NB4 (cell line): ENCODE measurements around the gene GRM7.

Experiments used
- DNase-seq: peaks from one replicate; pipeline ENCODE4 v3.0.0; 2010; ENCODE audit warnings: low read depth
- H3K4me3 ChIP-seq: one replicate; pipeline ENCODE4 v1.5.1; 2011; ENCODE audit warnings: mild to moderate bottlenecking, low read depth, low read length, moderate library complexity
- CTCF ChIP-seq: IDR thresholded peaks from one replicate; pipeline ENCODE4 v1.5.1; 2012; ENCODE audit warnings: low read depth, low read length
- MAX ChIP-seq: IDR thresholded peaks from 2 replicates; pipeline ENCODE4 v1.6.1; 2011; ENCODE audit warnings: low read depth, low read length
- MYC ChIP-seq: IDR thresholded peaks from 2 replicates; pipeline ENCODE4 v1.6.1; 2011; ENCODE audit warnings: low read depth, low read length
- POLR2A ChIP-seq: IDR thresholded peaks from 2 replicates; pipeline ENCODE4 v1.6.1; 2011; ENCODE audit warnings: mild to moderate bottlenecking; ENCODE audit not compliant: insufficient read length; ENCODE audit errors: extremely low read depth

Gene GRM7

GRCh38 chr3:7607676-7608075 lies 746.8 kb downstream of the GRM7 start:
- TF ChIP-seq MAX (no peak), MYC (no peak), POLR2A (no peak), CTCF (no peak)
- peak; percentile 6 for DNase-seq
- H3K4me3 ChIP-seq = no peak overlapping the region

GRCh38 chr3:7610634-7611033 lies 749.7 kb downstream of the GRM7 start:
- TF ChIP-seq MYC (no peak), CTCF (no peak), MAX (no peak), POLR2A (no peak)
- H3K4me3 ChIP-seq = no peak overlapping the region
- no peak for DNase-seq

GRCh38 chr3:7615043-7615442 lies 754.1 kb downstream of the GRM7 start:
- no peak overlapping the region for H3K4me3 ChIP-seq
- no peak for DNase-seq
- TF ChIP-seq MYC = no peak
- no peak for TF ChIP-seq MAX
- no peak for TF ChIP-seq POLR2A
- TF ChIP-seq CTCF = no peak

- DNase-seq = no peak
- TF ChIP-seq POLR2A = no peak
- TF ChIP-seq MAX = no peak
- no peak for TF ChIP-seq MYC
- TF ChIP-seq CTCF = no peak
- H3K4me3 ChIP-seq = no peak overlapping the region
These were observed 757.7 kb downstream of the GRM7 start for GRCh38 chr3:7618606-7619005.

- H3K4me3 ChIP-seq = no peak overlapping the region
- DNase-seq = no peak
- TF ChIP-seq MYC (no peak), MAX (no peak), CTCF (no peak), POLR2A (no peak)
These were observed 759.5 kb downstream of the GRM7 start for GRCh38 chr3:7620401-7620800.

GRCh38 chr3:7621046-7621630 lies 760.2 kb downstream of the GRM7 start:
- DNase-seq = no peak
- TF ChIP-seq MAX (no peak), CTCF (no peak), MYC (no peak), POLR2A (no peak)
- H3K4me3 ChIP-seq = no peak overlapping the region
